GM21786 (cell line): Measurements from ENCODE around the gene NR2F1.

Experiments used
- ATAC-seq: cut with Tn5 transposase; IDR thresholded peaks from one replicate; pipeline ENCODE4 v1.9.1; 2021; ENCODE audit not compliant: unreplicated experiment

The NR2F1 gene

GRCh38 chr5:93590493-93590892 lies 7.5 kb downstream of the NR2F1 start:
- no peak for ATAC-seq

- ATAC-seq: no peak
These were observed 8.4 kb downstream of the NR2F1 start for GRCh38 chr5:93591323-93591945.

DNA sequence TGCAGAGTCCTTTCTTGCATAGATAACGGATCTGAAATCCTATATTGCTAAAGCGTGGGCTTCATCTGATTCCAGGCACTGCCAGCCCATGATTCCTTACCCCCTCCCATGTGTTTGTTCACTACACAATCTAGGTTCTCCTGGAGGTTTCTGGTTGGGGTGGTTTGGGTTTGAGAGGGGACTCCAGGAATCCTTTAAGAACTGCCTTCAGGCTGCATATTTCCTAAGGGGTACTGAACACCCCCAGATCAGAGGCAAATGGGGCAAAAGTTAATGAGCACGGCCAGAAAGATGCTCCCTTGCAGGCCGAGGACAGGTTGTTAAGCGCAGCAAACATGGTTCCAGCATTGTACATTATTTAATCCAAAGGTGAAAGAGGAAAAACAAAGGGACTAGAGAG lies 9.9 kb downstream of the NR2F1 start:
- no peak for ATAC-seq

DNA sequence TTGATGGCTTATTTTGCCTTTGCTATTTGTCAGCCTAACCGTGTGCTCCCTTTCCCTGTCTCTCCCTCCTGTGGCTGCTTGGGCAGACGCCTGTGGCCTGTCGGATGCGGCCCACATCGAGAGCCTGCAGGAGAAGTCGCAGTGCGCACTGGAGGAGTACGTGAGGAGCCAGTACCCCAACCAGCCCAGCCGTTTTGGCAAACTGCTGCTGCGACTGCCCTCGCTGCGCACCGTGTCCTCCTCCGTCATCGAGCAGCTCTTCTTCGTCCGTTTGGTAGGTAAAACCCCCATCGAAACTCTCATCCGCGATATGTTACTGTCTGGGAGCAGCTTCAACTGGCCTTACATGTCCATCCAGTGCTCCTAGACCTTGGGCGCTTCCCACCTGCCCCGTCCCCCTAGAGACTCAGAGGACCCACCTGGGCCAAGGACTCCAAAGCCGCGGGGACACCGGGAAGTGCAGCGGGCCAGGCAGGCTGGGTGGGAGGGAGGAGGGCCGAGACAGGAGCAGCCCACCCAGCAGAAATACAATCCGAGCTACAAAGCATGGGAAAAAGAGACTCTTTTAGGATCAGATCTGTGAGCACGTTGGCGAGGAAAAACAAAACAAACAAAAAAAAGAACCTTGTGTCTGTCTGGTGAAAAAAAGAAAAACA lies 10.6 kb downstream of the NR2F1 start:
- ATAC-seq: no peak

GRCh38 chr5:93594591-93595419 lies 11.8 kb downstream of the NR2F1 start:
- ATAC-seq: no peak

DNA sequence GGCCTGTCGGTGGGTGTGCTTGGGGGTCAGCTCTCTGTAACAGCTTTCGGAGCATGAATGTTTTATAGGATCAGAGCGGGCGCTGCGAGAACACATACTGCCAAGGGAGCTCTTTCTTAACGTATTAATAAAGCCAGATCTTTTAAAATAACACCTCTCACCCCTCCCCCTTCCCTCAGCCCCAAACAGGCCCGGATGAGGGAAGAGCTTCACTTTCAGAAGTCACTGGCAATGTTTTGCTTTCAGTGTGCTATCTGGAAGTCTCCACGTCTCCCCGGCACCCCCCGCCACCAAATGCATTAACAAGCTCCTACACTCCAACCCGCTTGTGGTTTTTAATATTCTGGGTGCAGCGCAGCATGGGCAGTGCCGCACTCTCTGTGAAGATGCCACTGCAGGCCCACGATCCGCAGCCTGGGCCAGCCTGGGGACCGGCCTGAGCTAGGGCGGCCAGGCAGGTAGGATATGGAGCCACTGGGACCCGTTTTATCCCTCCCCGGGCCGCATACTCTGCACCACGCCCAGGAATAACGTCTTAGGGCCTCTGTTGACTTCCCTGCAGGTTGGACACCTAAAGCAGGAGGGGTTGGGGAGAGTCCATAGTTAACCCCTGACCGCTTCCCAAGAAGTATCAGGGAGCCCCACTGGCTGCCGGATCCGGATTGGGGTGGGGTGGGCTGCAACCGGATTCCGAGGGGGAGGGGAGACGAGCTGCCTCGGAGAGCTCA lies 12.6 kb downstream of the NR2F1 start:
- ATAC-seq: no peak

DNA sequence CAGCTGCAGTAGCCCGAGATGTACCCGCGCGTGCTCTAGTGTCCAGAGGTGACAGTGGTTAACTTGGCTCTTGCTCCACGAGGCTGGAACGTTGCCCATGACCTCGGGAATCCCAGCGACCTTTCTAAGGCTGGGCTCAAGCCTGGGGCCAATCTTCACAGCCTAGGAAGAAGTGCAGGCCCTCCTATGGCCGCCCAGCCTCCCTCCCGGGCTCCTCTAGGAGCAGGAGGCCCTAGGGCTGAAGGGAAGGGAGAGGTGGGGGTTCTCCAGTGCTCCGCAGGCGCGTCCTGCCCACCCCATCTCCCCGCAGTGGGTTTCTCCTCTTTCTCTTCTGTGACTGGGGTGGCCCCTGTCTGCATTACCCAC lies 13.3 kb downstream of the NR2F1 start:
- no peak for ATAC-seq

DNA sequence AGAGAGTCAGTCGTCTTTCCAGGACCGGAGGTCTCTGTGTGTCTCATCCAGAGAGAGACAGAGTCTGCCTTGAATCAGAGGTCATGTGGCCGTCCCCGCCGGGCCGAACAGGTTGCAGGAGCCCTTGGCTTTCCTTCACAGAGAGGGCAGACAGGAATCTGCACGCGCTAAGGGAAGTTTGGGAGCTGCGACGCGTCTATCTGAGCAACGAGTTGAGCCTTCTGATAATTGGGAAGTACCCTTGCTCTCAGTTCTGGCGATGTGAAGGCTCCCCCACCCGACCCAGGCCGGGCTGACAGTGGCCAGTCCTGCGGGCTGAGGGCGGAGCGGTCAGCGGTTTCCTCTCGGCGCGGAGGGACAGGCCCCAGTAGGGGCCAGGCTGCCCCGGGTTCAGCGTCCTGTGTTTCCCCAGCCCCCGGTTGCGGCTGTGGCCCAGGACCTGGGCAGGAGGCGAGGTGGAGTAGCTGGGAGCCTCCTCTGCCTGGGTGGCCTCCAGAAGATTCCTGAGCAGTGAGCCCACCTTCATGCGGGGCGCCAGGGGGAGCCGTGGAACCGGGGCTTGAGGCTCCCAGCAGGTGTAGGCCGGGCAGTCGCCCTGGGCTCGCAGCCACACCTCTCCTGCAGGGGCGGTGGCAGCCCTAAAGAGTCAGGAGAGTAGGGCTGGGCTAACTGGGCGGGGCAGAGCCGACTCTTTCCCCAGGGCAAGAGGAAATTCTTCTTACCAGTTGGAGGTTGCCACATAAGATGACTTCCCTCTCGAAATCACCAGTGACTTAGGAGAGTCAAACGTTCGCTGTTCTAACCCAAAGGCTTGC lies 13.9 kb downstream of the NR2F1 start:
- ATAC-seq: peak; percentile 50

DNA sequence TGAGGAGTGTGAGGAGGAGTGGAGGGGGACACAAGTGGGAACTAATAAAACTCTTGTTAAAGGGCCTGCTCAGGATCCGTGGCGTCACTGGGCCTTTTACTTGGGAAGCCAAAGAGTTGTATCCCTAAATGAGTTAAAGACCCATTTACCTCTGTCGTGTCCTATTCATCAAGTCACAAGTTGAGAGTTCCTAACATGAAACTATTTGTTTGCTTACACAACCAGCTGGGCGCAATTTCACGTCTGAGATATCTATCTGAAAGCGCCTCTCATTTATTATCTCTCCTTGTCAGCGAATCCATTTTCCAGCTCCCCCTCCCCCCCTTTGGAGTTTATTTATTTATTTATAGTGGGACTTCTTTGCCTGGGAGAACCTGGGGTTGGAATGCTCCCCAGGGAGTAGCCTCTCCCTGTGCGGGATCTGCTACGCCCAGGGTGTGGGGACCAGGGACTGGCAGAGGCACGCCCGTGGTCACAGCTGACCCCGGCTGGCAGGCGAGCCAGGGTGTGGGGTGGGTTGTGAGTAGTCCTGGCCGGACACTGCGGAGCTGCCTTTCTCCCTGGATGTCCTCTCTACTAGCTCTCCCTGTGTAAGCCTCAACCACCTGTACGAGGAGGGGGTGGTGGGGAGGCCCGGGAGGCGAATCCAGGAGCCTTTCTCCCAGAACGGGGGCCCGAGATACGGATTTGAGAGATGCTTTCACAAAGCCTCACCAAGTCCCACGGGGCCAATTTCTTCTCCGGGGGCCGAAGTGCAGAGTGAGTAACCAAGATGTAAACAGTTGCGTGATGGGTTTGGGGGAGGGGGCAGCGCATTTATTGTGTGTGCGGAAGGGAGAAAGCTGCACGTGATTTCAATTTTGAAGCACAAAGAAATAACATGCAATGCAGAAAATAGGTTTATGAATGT lies 15.3 kb downstream of the NR2F1 start:
- ATAC-seq: no peak

DNA sequence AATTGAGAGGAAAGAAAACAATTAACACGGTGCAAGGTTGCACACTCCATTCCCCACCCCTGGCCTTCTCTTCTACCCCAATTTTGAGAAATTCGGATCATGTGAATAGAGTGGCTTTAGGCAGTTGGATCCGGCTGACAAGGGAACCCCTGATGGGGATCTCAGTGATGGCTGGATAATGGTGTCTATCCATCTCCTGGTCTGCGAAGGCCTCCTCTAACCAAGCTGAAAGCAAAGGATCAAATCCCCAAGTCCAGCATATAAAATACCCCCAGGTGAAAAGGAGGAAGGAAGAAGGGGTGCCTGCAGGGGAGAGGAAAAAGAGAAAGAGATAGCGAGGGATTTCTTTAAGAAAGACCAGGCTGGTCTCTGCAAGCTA lies 16.0 kb downstream of the NR2F1 start:
- ATAC-seq: no peak

GRCh38 chr5:93599399-93600120 lies 16.5 kb downstream of the NR2F1 start:
- no peak for ATAC-seq

DNA sequence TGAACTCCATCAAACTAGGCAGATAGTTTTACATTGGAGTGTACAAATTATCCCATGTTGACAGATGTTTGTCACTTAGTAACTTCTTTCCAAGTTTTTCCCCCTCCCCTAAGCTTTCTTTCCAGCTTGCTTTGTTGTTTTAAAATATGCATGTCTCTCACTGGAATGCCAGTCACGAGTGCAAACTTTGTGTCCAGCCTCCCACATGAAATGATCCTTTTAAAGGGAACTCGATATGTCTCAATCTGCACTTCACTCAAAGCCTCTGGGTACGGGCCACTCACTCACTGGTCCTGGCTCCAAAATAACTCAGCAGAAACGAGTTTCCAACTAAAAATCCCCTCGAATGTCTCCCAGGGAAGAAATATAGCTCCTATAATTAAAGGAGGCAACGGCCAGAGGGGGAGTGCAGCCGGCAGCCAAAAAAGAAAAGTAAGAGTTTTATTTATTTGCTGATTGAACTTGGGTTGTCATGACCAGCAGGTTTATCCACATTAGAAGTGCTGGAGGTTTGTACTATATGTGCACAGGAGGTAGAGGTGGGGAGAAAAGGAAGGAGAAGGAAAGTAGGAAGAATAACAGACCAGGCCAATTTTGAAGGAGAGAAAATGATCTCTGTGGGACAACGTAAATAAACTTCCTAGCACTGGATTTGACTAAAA lies 17.5 kb downstream of the NR2F1 start:
- ATAC-seq: no peak

DNA sequence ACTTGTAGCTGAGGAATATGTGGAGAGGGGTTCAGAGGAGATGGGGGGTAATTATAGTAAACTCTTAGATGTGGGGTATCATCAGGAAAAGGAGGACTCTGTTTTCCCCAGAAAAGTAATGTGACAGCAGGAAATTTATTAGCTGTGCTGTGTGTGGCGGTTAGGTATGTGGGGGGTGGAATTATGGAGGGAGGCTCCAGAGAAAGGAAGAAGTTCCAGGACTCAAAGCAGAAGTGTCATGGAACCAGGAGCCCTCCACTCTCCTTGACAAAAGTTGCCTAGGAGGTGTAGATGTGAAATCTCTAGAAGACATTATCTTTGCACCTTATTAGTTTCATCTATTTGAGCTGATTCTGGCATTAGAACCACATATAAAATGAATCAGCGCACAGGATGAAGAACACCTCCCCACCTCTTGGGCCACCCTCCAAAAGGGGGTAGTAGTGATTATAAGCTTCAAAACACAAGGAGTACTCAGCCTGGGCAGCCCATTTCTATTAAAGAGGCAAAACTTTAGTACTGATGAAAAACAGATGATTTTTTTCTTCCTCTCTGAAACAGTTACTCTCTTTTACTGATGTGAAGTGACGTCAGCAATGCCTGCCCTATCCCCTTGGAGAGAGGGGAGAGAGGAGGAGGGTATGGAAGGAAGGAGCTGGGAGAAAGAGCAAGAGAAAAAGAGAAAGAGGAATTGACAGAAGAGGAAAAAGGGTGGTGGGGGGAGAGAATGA lies 18.2 kb downstream of the NR2F1 start:
- no peak for ATAC-seq

GRCh38 chr5:93601802-93602155 lies 18.8 kb downstream of the NR2F1 start:
- ATAC-seq: no peak

DNA sequence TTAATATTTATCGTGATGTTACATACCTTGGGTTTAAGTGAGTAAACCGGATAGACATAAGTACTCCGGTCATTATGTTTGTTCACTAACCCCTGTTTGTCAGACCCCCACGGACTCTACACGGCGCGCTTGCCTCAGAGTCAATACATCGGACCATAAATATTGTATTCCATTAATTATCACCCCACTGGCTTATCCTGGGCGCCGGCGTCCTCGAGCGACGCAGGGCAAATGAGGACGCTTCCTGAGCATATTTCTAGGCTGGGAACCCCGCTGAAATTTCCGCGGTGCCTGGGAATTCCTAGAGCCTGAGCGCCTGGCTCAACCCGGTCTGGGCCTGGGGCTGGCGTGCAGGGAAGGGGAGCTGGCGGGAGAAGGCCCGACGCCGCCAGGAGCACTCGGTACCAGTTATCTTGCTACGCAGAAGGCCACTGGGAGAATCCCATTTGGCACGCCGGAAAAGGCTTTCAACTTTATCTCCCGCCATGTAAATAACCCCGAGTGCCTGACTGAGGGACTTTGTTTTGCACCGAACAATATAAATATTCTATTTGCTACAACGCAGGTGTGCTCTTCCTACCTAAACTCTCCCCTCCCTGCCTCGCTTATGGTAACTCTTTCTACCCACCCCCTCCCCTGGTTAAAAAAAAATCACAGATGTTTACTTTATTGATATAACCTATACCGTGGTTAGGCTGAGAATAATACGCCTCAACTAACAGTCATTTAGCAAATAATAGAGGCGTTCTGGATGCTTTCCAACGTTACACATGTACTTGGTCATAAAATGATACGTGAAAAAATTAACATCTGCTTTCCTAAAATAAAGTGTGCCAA lies 19.4 kb downstream of the NR2F1 start:
- no peak for ATAC-seq

DNA sequence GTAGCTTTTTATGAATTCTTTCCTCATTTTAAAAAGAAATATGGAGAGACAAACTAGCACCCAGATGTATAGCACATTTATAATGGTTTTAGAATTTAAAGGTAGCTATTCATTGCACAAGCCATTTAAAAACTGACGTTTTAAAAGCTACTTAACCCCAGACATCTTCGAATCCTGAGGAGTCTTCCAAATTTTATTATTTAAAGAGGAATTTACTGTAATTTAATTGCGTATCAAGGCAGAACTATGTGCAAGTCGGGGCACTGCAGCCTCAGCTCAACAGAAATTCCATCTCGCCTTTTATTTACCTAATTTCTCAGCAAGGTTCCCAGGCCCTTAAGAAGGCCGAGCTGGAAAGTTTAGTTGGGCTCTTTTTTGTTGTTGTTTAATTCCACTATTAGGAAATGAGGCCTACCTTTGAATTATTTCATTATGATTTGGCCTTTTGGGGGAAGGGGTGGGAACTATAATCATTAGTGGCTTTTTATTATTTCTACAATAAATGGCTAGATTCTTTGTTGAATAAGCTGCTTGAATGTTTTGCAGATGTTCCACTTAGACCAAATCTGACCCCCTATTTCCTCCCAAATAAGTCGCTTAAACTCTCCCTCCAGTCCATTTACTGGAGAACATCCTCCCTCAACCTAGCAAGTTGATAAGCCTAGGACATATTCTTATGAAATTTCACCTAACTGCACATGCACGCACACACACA lies 20.2 kb downstream of the NR2F1 start:
- ATAC-seq: no peak
